MM.1S (cell line): Measurements from ENCODE around the gene SNX25.

Experiments used
- DNase-seq: peaks from one replicate; pipeline ENCODE4 v3.0.0-alpha.2; 2015
- H2AFZ ChIP-seq: fragments of 300-600 bp; sonication (generic); 2 replicates; pipeline ENCODE4 v1.6.0; 2016; ENCODE audit warnings: antibody characterized with exemption, low read length
- H3F3A ChIP-seq: fragments of 300-600 bp; sonication (generic); 2 replicates; pipeline ENCODE4 v1.6.1; 2016; ENCODE audit warnings: mild to moderate bottlenecking, antibody characterized with exemption, low read length, moderate library complexity, mixed read lengths; ENCODE audit not compliant: insufficient read depth
- H3K27ac ChIP-seq: fragments of 300-600 bp; sonication (generic); 2 replicates; pipeline ENCODE4 v1.5.1; 2016; ENCODE audit warnings: mild to moderate bottlenecking, low read length
- H3K27me3 ChIP-seq: fragments of 300-600 bp; sonication (generic); replicated peaks from 2 replicates; pipeline ENCODE4 v1.6.0; 2016; ENCODE audit warnings: low read length; ENCODE audit not compliant: insufficient read depth
- H3K36me3 ChIP-seq: fragments of 300-600 bp; sonication (generic); replicated peaks from 2 replicates; pipeline ENCODE4 v1.6.1; 2016; ENCODE audit warnings: mild to moderate bottlenecking, low read length, mixed read lengths; ENCODE audit not compliant: insufficient read depth
- H3K4me1 ChIP-seq: fragments of 300-600 bp; sonication (generic); 2 replicates; pipeline ENCODE4 v1.6.1; 2016; ENCODE audit warnings: low read length, mixed read lengths
- H3K4me2 ChIP-seq: fragments of 300-600 bp; sonication (generic); 2 replicates; pipeline ENCODE4 v1.6.0; 2016; ENCODE audit warnings: low read depth, low read length
- H3K4me3 ChIP-seq: fragments of 300-600 bp; sonication (generic); 2 replicates; pipeline ENCODE4 v1.5.1; 2016; ENCODE audit warnings: low read length, mixed read lengths
- H3K79me2 ChIP-seq: fragments of 300-600 bp; sonication (generic); 2 replicates; pipeline ENCODE4 v1.6.1; 2016; ENCODE audit warnings: mixed run types, low read length, mixed read lengths
- H3K9ac ChIP-seq: fragments of 300-600 bp; sonication (generic); 2 replicates; pipeline ENCODE4 v1.6.1; 2016; ENCODE audit warnings: low read length, mixed read lengths
- H3K9me2 ChIP-seq: fragments of 300-600 bp; sonication (generic); replicated peaks from 2 replicates; pipeline ENCODE4 v1.6.1; 2016; ENCODE audit warnings: mild to moderate bottlenecking, low read length, mixed read lengths; ENCODE audit not compliant: insufficient read depth
- H3K9me3 ChIP-seq: fragments of 300-600 bp; sonication (generic); replicated peaks from 2 replicates; pipeline ENCODE4 v1.6.1; 2016; ENCODE audit warnings: mild to moderate bottlenecking, low read length, mixed read lengths; ENCODE audit not compliant: insufficient read depth
- H4K20me1 ChIP-seq: fragments of 300-600 bp; sonication (generic); 2 replicates; pipeline ENCODE4 v1.6.1; 2016; ENCODE audit warnings: mild to moderate bottlenecking, low read length, moderate library complexity, mixed read lengths; ENCODE audit not compliant: insufficient read depth
- CTCF ChIP-seq: fragments of 300-600 bp; sonication (generic); IDR thresholded peaks from 2 replicates; pipeline ENCODE4 v1.5.1; 2016; ENCODE audit warnings: antibody characterized with exemption, low read length, mixed read lengths
- EZH2 ChIP-seq: fragments of 300-600 bp; sonication (generic); optimal IDR thresholded peaks from 2 replicates; pipeline ENCODE3; 2017; ENCODE audit warnings: low read depth, mild to moderate bottlenecking, antibody characterized with exemption, low read length, mixed read lengths
- EZH2phosphoT487 ChIP-seq: fragments of 300-600 bp; sonication (generic); IDR thresholded peaks from 2 replicates; pipeline ENCODE4 v1.6.1; 2018; ENCODE audit warnings: antibody characterized with exemption, low read length

SNX25 gene

GRCh38 chr4:185212581-185212980 is 3.2 kb downstream of the SNX25 start:
- 0 out of 2 replicates have a peak, but pooled peaks cover 11% of the 10 kb centered on the region for H4K20me1 ChIP-seq
- H3K9ac ChIP-seq = no peak overlapping the region
- H3K36me3 ChIP-seq = no peaks in the 10 kb centered on the region
- H3K9me2 ChIP-seq = no peaks in the 10 kb centered on the region
- no peak overlapping the region for H3K4me2 ChIP-seq
- H3K4me1 ChIP-seq = peaks cover 16% of the 10 kb centered on the region
- H3K27ac ChIP-seq = no peak overlapping the region
- no peak for DNase-seq
- no peak overlapping the region for H3K4me3 ChIP-seq
- H2AFZ ChIP-seq = no peak overlapping the region
- H3F3A ChIP-seq = no peaks in the 10 kb centered on the region
- no peaks in the 10 kb centered on the region for H3K9me3 ChIP-seq
- no peak for TF ChIP-seq EZH2
- TF ChIP-seq CTCF = no peak
- TF ChIP-seq EZH2phosphoT487 = no peak
- H3K79me2 ChIP-seq = peaks cover 73% of the 10 kb centered on the region
- H3K27me3 ChIP-seq = no peaks in the 10 kb centered on the region

GRCh38 chr4:185213877-185214276 is 4.5 kb downstream of the SNX25 start:
- DNase-seq = no peak
- Histone ChIP-seq H2AFZ (no peak overlapping the region), H3K4me3 (no peak overlapping the region), H3K27ac (no peak overlapping the region), H3K27me3 (no peaks in the 10 kb centered on the region), H3K9me2 (no peaks in the 10 kb centered on the region), H3K79me2 (peaks cover 86% of the 10 kb centered on the region), H3K4me1 (peaks cover 18% of the 10 kb centered on the region), H3K9ac (no peak overlapping the region), H3K9me3 (no peaks in the 10 kb centered on the region), H3K36me3 (no peaks in the 10 kb centered on the region), H4K20me1 (0 out of 2 replicates have a peak, but pooled peaks cover 13% of the 10 kb centered on the region), H3F3A (no peaks in the 10 kb centered on the region), H3K4me2 (no peak overlapping the region)
- no peak for TF ChIP-seq EZH2phosphoT487
- no peak for TF ChIP-seq CTCF
- TF ChIP-seq EZH2 = no peak

DNA sequence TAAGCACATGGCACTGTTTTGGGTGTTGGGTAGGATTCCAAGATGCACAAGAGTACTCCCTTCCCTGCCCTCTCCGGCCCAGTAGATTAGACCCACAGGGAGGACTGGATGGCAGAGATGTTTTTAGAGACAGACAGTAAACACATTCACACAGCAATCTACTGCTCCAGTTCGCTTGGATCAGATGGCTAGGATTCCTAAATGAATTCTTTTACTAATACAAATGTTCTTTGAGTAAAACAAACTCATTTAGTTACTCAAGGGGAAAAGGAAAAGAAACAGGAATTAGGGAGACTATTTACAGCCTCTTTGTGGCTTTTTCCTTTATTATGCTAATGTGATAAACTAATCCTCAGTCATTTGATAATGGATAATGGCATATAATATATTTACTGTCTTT is 5.9 kb downstream of the SNX25 start:
- no peak overlapping the region for H3K27ac ChIP-seq
- 0 out of 2 replicates have a peak, but pooled peaks cover 13% of the 10 kb centered on the region for H4K20me1 ChIP-seq
- H3K4me2 ChIP-seq = no peak overlapping the region
- TF ChIP-seq CTCF (no peak), EZH2 (no peak), EZH2phosphoT487 (no peak)
- no peaks in the 10 kb centered on the region for H3F3A ChIP-seq
- no peaks in the 10 kb centered on the region for H3K27me3 ChIP-seq
- H3K9me3 ChIP-seq = no peaks in the 10 kb centered on the region
- H3K9ac ChIP-seq = no peak overlapping the region
- peaks cover 100% of the 10 kb centered on the region for H3K79me2 ChIP-seq
- H3K36me3 ChIP-seq = no peaks in the 10 kb centered on the region
- H3K9me2 ChIP-seq = no peaks in the 10 kb centered on the region
- no peak overlapping the region for H3K4me3 ChIP-seq
- peaks cover 20% of the 10 kb centered on the region for H3K4me1 ChIP-seq
- no peak overlapping the region for H2AFZ ChIP-seq
- no peak for DNase-seq
